NCI-H460 (cell line): Measurements from ENCODE around the gene ENGASE. TPM values are rescaled to one million over a fixed set of nuclear protein-coding genes. Genes with fewer than 3 reads are reported as not detected.

Source experiments
- DNase-seq: peaks from one replicate; pipeline ENCODE4 v3.0.0-alpha.2; 2016; ENCODE audit warnings: low read depth; ENCODE audit errors: extremely low read depth
- total RNA-seq: library from RNA; depleted of rRNA; stranded (reverse); fragments of >200 nt; shearing (Covaris generic); gene quantifications from 2 replicates; pipeline ENCODE4 v1.2.3, GENCODE V29; 2014; rRNA removed

The ENGASE gene
- total RNA-seq, 1 experiment from 2014 or later = 8.5 TPM

DNA sequence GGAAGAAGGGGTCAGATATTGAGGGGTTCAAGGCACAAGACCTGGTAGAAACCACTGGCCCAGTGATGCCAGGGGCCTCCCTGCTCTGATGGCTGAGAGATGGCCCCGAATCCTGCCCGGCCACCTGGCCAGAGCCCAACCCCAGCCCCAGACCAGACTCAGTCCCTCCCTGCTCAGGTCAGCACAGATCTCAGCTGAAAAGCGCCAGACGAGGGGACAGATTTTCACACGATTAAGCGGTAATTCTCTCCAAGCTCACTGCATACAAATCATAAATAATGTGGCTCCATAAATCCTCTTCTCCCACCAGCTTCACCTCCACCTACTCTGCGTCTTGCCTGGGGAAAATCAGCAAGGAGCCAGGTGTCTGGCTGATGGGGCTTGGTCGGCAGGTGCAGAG lies 57.1 kb downstream of the ENGASE start:
- DNase-seq = no peak

DNA sequence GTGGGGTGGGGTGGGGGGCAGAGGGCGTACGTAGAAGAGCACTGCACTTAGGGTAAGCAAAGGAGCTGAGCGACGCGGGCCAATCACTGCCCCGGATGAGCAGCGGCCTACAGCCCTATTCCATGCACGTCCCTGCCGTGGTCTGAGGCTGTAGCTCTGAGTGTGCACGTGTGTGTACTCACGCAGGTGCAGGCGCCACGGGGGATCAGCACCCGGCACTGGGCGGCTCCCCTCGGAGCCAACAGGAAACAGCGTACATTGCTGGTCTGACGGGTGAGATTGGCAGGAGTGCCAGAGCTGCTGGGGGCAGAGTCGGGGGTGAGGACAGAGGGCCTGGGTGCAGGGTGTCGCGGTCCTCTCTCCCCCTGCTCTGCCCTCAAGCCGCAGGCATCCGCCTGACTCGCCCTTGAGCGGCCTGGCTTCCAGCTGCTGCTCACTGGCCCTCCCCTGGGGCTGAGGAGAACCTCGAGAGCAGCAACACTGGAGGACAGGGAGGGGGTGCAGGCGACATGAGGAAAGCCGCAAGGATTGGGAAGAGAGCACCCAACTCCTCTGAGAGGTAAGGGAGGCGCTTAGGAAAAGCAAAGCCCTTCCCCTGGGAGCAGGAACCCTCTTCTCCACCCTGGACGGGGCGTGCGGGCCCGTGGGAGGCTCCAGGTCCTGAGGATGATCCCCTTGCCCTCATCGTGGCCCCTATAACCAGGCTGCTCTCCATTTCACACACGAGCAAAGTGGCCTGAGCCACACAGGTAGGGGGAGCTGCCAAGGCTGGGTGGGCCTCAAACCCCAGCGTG lies 57.8 kb downstream of the ENGASE start:
- no peak for DNase-seq

DNA sequence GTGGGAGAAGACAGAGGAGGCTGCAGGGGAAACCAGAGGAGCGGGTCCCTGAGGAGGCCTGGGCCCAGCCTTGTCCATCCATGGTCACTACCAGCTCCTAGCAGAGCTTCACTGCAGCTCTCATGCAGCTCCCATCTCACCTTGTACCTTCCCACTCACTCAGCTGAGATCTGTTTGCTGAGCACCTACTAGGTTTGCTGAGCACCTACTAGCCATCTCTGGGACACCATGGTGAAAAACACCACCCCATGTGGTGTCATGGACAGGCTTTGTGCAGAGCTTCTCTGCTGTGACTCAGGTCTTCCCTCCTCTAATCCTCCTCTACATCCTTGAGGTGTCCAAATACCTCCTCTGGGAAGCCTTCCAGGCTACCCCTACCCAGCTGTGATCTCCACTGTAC lies 58.6 kb downstream of the ENGASE start:
- DNase-seq = no peak

DNA sequence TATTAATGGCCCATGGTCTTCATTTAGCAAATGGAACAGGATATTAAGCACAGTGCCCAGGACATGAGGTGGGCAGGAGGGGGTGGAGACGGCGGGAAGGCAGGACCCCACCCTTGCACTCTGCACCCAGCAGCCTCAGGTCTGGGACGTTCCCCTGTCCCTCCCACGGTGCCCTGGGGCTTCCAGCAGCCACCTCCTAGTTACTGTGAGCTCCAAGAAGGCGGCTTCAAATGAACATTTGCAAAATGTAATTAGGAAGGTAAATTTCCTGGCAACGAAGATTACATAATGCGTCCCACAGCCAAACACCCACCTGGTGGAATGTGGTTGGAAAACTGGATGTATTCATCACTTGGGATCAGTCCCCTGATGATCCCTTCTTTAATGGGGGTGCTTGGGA lies 59.4 kb downstream of the ENGASE start:
- DNase-seq = no peak

DNA sequence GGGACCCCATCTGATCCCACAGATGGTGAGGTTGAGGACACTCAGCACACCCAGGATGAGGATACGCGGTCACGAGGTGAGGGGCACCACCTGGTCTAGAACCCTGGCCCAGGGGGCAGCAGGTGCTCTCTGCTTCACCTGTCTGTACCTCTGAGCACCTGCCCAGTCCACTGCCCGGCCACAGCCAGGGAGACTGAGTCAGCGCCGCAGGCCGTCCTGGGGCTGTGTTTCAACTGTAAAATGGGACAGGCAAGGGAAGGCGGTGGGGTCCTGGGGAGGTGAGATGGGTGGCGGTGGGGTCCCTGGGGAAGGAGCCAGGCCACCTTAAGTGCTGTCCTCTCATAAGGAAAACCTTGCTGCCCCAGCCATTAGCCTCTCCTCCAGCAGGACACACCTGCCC lies 60.4 kb downstream of the ENGASE start:
- no peak for DNase-seq

DNA sequence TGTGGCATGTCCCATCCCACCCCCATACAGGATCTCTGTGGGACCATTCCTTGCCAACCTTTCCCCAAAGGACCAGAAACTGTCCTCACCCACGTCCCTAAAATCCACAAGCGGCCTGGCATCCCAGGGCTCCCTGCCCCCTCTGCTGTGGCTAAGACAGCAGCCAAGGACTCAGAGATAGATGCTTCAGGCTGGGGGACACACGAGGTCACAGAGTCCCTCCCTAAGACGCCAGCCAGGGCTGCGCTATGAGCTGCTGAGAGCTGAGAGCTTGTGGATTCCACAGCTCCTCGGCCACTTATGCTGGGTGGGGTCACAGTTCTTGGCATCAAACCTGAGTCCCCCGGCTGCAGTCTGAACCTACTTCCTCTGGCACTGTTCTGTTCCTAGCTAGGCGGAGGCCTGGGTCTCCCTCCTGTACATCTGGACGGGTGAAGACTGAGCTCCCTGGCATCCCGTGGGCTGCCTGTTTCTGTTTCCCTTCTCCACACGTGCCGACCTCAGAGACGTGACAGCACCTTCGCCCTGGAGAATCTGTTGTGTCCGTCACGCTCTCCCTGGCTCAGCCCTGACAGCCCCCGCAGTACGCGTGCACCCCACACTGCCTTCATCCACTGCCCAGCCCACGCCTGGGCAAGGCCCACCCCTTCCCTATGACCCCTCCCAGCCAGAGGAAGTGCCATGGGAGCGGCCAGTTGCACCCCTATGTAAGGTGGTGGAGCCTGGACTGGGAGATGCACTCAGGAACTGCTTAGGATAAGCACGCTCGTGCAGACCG lies 61.2 kb downstream of the ENGASE start:
- no peak for DNase-seq

Other genes with a start within 250 kb of the ENGASE start
- gene USP36, start 234.0 kb upstream of the ENGASE start, total RNA-seq = 49.0 and 55.5 TPM in 2 replicates
- gene CEP295NL, start 171.6 kb upstream of the ENGASE start, total RNA-seq = 0.20 and 0.35 TPM in 2 replicates
- gene TIMP2, start 149.4 kb upstream of the ENGASE start, total RNA-seq = 24.1 and 25.4 TPM in 2 replicates
- 383 and 441 TPM in 2 replicates for gene LGALS3BP, start 94.9 kb upstream of the ENGASE start, total RNA-seq
- gene CANT1, start 65.1 kb upstream of the ENGASE start, total RNA-seq = 36.1 and 38.4 TPM in 2 replicates
- 0.22 TPM in 1 of 2 replicates, not detected in the other for gene C1QTNF1, start 50.7 kb upstream of the ENGASE start, total RNA-seq